Hepatic stellate cell (primary cell): ENCODE data around the gene C5.
"Not testable (repeated sequence)": the region's sequence is repeated elsewhere in the genome, so short reads cannot be mapped to it uniquely, and the experiment has no call there.

Source experiments
- DNase-seq: peaks from one replicate; pipeline ENCODE4 v3.0.0; 2011; ENCODE audit warnings: low spot score

C5 gene

DNA sequence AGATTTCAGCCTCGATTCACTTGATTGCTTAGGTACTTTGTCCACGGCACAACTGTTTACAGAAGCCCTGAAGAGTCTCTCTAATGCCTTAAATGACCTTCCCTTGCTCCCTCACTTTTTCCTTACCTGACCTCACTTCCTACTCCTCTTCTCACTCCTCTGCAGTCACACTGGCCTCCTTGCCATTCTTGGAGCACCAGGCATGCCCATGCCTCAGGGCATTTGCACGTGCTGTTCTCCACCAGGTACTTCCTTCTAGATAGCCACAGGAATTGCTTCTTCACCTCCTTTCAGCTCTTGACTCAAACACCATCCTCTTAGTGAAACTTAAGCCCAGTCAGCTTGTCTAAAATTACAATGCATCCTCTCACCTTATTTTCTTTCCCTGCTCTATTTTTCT, 71.1 kb downstream of the C5 start:
- no peak for DNase-seq

GRCh38 chr9:120977321-120977720, 72.8 kb downstream of the C5 start:
- no peak for DNase-seq

DNA sequence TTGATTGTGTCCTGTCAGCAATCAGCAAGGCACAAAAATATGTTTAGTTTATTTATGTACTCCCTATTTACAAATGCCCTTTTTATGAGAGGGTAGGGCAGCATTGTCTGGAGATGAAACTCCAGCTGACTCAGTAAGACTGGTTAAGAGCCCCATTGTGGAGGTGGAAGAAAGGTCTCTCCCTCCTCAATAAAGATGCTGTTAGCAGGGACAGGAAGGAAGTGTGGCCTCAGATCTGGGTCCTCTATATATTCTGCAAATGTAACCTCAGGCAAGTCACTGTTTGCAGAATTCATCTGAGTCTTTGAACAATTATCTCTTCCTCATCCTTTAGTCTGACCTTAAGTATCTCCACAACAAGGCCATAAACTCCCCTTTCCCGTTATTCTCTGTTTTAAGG, 75.2 kb downstream of the C5 start:
- no peak for DNase-seq

GRCh38 chr9:120974181-120974580, 75.9 kb downstream of the C5 start:
- DNase-seq, result no peak

GRCh38 chr9:120971938-120972337, 78.1 kb downstream of the C5 start:
- no peak for DNase-seq

- DNase-seq, result not testable (repeated sequence)
These were observed 78.6 kb downstream of the C5 start for GRCh38 chr9:120971471-120971870.

DNA sequence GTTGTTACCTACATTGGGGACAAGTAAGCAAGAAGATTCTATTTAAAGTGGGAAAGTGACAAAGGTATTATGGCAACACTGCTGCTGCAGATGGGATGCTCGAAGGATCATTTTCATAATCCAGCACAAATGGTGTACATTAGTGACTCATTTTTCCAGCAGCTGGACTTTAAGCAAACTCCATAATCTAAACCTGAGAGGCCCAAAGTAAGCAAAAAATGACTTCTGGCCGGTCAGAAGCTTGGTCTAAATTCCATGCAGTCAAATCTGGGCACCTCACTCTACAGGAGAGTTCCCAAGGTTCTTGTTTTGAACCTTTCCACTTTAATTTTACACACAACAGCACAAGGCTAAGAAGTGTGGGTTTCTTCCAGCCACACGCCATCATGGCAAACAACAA, 79.8 kb downstream of the C5 start:
- no peak for DNase-seq

DNA sequence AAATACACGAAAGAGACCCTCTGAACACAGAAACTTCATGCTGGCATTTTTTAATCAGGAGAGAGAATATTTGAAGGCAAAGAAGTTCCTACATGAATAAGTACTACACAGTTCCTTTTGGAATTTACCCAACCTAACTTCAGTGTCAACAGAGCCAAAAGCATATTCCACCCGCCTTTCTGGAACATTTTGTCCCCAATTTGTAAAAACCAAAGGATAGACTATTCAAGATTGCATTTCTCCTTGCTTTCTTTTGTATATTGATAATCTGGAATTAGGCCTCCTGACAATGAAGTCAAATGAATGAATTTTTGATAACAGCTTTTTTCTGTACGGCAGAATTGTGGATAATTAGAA, 84.1 kb downstream of the C5 start:
- DNase-seq, result no peak

DNA sequence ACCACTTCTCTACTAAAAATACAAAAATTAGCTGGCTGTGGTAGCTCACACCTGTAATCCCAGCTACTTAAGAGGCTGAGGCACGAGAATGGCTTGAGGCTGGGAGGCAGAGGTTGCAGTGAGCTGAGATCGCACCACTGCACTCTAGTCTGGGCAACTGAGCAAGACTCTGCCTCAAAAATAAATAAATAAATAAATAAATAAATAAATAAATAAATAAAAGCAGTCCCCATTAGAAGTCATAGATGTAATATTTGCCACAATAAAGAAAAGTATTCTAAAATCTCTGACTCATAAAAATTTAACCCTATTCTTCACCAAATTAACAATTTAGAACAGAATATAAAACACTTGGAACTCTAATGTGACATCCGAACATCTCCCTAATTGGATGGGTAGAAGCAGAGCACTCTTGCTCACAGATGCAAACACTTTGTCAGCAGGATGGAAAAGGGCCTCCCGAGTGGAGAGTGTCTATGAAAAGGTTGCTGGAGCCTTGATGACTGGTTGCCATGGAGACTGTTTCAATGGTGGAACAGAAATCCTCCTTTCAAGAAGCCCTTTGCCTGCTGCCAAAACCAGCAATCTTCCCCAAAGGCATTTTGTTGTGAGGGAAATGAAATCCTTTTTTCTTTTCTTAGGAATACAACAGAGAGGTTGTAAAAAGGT, 84.6 kb downstream of the C5 start:
- DNase-seq, result no peak

- no peak for DNase-seq
These were observed 88.1 kb downstream of the C5 start for GRCh38 chr9:120961936-120962335.

DNA sequence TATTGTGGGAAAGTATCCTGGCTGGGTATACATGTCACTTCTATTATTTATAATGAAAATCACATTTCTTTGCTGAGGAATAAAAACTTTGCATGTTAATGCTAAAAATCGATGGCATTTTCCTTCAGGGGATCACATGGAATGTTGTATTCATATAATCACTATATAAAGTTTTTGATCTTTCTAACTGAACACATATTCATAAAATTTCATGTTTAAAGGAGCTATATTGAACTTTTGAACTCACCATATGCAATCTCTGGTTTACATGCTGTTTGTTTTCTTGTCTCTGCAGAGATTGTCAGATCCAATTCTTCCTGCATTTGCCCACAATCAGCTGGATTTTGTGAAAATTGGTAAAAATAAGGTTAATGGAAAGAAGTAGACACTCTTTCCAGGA, 90.1 kb downstream of the C5 start:
- no peak for DNase-seq

GRCh38 chr9:120956862-120957261, 93.2 kb downstream of the C5 start:
- DNase-seq, result no peak

GRCh38 chr9:120951960-120952618, 98.0 kb downstream of the C5 start:
- no peak for DNase-seq

DNA sequence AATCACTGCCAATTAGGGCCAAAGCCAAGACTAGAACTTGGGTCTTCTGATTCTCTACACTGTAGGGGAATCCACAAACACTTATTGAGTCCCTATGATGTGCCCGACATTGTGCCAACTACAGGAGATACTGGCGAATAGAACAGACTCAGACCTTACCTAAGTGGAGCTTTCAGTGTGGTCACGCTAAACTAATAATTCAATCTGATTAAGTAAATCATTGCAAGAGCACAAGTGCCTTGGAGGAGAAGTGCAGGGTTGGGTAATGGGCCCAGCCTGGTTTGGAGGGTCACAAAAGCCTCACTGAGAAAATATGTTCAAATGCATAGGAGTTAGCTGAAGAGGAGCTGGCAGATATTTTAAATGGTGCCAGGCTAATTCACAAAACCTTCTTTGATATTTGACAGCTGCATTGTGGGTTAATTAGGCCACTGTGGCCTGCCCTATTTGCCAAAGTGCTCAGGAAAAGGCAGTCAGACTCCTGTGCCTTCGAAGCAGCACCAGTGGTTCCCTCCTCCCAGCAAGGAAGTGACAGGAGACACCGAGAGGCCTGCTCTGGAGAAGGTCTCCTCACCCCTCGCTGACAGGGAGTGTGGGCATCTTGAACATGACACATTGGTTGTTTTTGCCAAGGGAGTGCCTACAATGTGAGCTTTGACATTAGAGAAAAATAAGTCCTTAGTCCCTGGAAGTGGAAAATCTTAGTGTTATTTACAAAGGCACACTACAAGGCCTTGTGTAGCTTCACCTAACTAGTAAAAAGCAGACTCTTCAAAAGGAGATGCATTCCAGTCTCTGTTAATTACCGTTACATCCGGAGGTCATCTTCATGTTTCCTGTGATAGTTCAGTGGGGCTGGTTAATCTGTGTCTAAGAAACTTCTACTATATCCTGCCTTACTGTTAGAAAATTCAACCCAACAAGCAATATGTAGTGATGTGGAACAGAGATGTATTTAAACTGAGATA, 99.4 kb downstream of the C5 start:
- no peak for DNase-seq

GRCh38 chr9:120949290-120949689, 100.8 kb downstream of the C5 start:
- DNase-seq, result no peak

- DNase-seq, result no peak
These were observed 101.3 kb downstream of the C5 start for GRCh38 chr9:120948824-120949223.

DNA sequence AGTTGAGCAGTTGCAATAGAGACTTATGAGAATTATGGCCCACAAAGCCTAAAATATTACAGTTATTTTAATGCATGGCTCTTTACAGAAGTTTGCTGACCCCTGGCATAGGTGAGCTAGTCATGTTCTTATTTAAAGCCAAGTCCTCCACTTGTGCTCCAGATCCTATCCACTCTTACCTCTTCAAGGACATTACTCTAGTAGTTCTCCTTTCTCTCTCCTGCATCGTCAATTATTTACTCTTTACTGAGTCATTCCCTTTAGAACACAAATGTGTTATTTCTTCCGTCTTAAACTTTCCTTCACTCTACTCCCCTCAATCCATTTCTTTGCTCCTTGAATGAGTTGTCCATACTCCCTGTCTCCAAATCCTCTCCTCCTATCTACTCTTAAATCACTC, 102.9 kb downstream of the C5 start:
- no peak for DNase-seq

GRCh38 chr9:120946259-120946658, 103.8 kb downstream of the C5 start:
- no peak for DNase-seq

DNA sequence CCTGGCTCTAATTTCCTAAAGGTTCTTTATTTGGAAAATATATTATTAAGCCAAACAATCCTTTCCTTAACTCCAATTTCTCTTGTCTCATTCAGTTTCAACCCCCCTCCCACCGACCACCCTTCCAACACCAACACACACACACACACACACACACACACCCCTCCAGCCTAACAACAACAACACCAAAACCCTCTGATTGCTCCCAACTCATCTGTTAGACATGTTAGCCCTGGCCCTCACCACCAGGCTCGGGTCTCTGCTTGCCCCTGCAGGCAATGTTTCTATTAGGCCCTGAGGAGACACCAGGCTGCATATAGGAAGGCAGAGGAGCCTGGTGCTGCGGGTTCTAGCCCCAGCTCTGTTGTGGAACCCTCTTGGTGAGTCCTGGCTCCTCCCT, 105.1 kb downstream of the C5 start:
- DNase-seq, result no peak

DNA sequence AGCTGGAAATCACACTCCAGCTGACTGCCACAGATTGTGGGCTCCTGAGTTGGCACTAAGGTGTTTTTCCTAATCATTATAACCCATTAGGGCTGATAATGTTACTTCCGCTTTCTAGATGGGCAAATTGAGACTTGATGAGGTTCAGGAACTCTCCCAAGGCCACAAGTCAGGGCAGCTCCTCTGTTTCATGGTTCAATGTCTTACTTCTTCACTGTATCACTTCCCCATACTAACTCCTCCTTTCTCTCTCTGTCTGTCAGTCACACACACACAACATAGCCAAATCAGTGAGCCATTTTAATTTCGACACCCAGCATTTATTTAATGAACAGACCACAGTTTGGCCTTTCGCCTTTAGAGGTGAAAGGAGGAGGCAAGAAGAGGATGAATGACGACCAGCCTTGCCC, 105.6 kb downstream of the C5 start:
- no peak for DNase-seq

DNA sequence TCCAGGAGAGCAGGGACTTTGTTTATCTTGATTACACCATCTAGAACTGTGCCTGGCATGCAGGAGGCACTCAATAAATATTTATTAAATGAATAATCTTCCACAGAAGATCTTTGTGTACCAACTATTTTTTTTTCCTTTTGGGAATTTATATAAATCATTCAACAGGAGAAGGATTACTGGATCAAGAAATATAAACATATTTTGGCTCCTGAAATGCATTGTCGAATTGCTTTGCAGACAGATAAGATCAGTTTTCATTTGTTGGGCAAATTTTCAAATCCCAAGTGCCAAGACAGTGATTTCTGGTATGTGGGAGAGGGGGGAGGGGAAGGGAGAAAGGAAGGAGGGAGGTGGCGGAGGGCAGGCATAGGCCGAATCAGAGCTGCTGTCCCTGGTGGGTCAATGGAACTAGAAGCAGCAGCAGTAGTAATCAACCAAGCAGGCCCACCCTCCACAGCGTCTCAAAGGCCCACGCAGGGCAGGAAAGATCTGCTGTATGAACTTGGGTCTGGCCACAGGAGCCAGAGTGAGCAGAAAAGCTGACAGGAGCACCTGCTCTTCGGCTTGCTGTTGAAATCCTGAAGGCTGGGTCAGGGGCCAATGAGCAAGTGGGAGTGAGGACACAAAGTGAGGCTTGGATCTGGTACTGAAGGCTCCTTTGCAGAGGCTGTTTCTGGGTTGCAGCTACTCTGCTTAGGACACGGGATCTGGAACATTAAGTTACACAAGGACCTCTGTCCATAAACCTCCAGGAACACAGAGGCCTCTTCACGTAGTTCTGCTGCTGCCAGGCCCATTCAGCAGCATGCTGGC, 107.7 kb downstream of the C5 start:
- DNase-seq, result no peak
